ENCODE results near the gene ERCC6. TPM values are rescaled to one million over a fixed set of nuclear protein-coding genes. Genes with fewer than 3 reads are reported as not detected.

Gene ERCC6
- total and polyA plus RNA-seq, 2 experiments from 2014 or later, result 5.4 to 9.7 TPM

DNA sequence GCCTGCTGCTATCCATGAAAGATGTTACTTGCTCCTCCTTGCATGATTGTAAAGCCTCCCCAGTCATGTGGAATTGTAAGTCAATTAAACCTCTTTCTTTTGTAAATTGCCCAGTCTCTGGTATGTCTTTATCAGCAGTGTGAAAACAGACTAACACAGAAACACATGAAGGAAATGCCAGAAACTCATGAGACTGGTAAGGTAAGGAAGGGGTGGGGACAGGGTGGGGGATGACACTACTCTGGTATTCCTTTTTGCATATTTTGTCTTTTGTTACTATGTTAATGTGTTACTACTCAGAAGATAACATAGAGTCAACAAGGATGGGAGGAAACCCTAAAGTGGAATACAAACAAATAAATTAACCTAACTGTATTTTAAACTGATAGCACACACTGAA is 73.2 kb downstream of the ERCC6 start:
- Histone ChIP-seq H3K27ac (no peak overlapping the region), H3K4me1 (ENCODE audit: low read depth) (no peaks in the 10 kb centered on the region), H3K27me3 (no peaks in the 10 kb centered on the region), H3K36me3 (peaks cover 8% of the 10 kb centered on the region), H3K9me3 (ENCODE audit: low read depth) (no peaks in the 10 kb centered on the region), H3K4me3 (no peak overlapping the region)
- DNase-seq (ENCODE audit: low read depth in 1 of 2, low spot score in 1 of 2), result no peak
- TF ChIP-seq, protein P1, sequence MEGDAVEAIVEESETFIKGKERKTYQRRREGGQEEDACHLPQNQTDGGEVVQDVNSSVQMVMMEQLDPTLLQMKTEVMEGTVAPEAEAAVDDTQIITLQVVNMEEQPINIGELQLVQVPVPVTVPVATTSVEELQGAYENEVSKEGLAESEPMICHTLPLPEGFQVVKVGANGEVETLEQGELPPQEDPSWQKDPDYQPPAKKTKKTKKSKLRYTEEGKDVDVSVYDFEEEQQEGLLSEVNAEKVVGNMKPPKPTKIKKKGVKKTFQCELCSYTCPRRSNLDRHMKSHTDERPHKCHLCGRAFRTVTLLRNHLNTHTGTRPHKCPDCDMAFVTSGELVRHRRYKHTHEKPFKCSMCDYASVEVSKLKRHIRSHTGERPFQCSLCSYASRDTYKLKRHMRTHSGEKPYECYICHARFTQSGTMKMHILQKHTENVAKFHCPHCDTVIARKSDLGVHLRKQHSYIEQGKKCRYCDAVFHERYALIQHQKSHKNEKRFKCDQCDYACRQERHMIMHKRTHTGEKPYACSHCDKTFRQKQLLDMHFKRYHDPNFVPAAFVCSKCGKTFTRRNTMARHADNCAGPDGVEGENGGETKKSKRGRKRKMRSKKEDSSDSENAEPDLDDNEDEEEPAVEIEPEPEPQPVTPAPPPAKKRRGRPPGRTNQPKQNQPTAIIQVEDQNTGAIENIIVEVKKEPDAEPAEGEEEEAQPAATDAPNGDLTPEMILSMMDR (IDR thresholded peaks at IDR 0.05; ENCODE audit: low read depth, low read length), result no peak

Other genes with a start within 250 kb of the ERCC6 start
- gene C10orf71, start 240.0 kb downstream of the ERCC6 start, total RNA-seq, result 3.1 and 10.2 TPM in 2 replicates
- gene C10orf71, start 240.0 kb downstream of the ERCC6 start, polyA plus RNA-seq, result 4.0 and 9.8 TPM in 2 replicates
- gene DRGX, start 143.0 kb downstream of the ERCC6 start, total RNA-seq, result not detected in 2 replicates
- gene DRGX, start 143.0 kb downstream of the ERCC6 start, polyA plus RNA-seq, result not detected in 2 replicates
- not detected in 2 replicates for gene SLC18A3, start 71.2 kb upstream of the ERCC6 start, total RNA-seq
- gene SLC18A3, start 71.2 kb upstream of the ERCC6 start, polyA plus RNA-seq, result not detected in 2 replicates
- not detected in 2 replicates for gene CHAT, start 74.9 kb upstream of the ERCC6 start, total RNA-seq
- gene CHAT, start 74.9 kb upstream of the ERCC6 start, polyA plus RNA-seq, result not detected in 2 replicates
- 0.11 TPM in 1 of 2 replicates, not detected in the other for gene C10orf53, start 140.5 kb upstream of the ERCC6 start, total RNA-seq
- gene C10orf53, start 140.5 kb upstream of the ERCC6 start, polyA plus RNA-seq, result not detected in 2 replicates
- 35.4 and 44.6 TPM in 2 replicates for gene OGDHL, start 223.2 kb upstream of the ERCC6 start, total RNA-seq
- gene OGDHL, start 223.2 kb upstream of the ERCC6 start, polyA plus RNA-seq, result 21.4 and 25.8 TPM in 2 replicates